HCT116 (cell line): ENCODE data around the gene ANAPC2. TPM values are rescaled to one million over a fixed set of nuclear protein-coding genes. Genes with fewer than 3 reads are reported as not detected.

Experiments used
- ATAC-seq: fragments of 200-7000 bp; cut with Tn5 transposase; 2 replicates; pipeline ENCODE4 v1.9.1; 2020; ENCODE audit warnings: mild to moderate bottlenecking, moderate library complexity
- BruUV-seq: library from RNA; stranded (reverse); fragments of 400-500 nt; replicated peaks from 2 replicates; lab custom pipeline; 2021; lab: Mats Ljungman, UMichigan
- CTCF ChIA-PET: fragments of 300-600 bp; sonication (Branson Sonifier 250); formaldehyde crosslinking; loops from one replicate; lab custom pipeline; 2021; ENCODE audit warnings: antibody characterized with exemption; lab: Charles Lee
- POLR2A ChIA-PET: fragments of 300-600, 350-600 bp; sonication (Branson Sonifier 250); formaldehyde crosslinking; loops from one replicate; lab custom pipeline; 2021; ENCODE audit warnings: antibody characterized with exemption; lab: Charles Lee
- RAD21 ChIA-PET, 2 experiments: fragments of 300-600 bp; sonication (Branson Sonifier 250); formaldehyde crosslinking; loops; one replicate each; lab custom pipeline; 2023; ENCODE audit warnings: low total read pairs in 2 of 2; ENCODE audit not compliant: uncharacterized antibody in 2 of 2, unreplicated experiment in 2 of 2, low non-redundant PET in 1 of 2; lab: Charles Lee
- DNase-seq: peaks from one replicate; pipeline ENCODE4 v3.0.0-alpha.2; 2010; ENCODE audit warnings: low read depth, low spot score
- H2AFZ ChIP-seq: fragments of 200-600 bp; shearing (Covaris generic), sonication (generic); 2 replicates; pipeline ENCODE4 v1.6.1; 2017; ENCODE audit warnings: low read depth, mixed run types, mixed read lengths, antibody characterized with exemption, low read length; ENCODE audit not compliant: poor library complexity, severe bottlenecking
- H3K27ac ChIP-seq: 2 replicates; pipeline ENCODE4 v1.5.1; 2012; ENCODE audit warnings: low read depth, low read length
- H3K27me3 ChIP-seq: fragments of 200-600 bp; sonication (generic); 2 replicates; pipeline ENCODE4 v1.6.1; 2016; ENCODE audit warnings: mixed run types, low read length, mixed read lengths; ENCODE audit not compliant: insufficient read depth
- H3K36me3 ChIP-seq, 2 experiments: fragments of 200-500 bp in 1 of 2; fragments of 200-600 bp in 1 of 2; sonication (Bioruptor generic) in 1 of 2; sonication (generic) in 1 of 2; 2 replicates each; pipeline versions ENCODE4 v1.5.1 to v1.6.1; 2014 to 2016; ENCODE audit warnings: low read length in 2 of 2, inconsistent platforms in 1 of 2, mixed read lengths in 1 of 2, mixed run types in 1 of 2; ENCODE audit not compliant: insufficient read depth in 2 of 2, control insufficient read depth in 1 of 2
- H3K4me1 ChIP-seq, 2 experiments: fragments of 200-600 bp in 1 of 2; sonication (generic) in 1 of 2; 2 replicates each; pipeline versions ENCODE4 v1.5.1 to v1.6.1; 2012 to 2017; ENCODE audit warnings: low read length in 2 of 2, inconsistent platforms in 1 of 2, mild to moderate bottlenecking in 1 of 2, mixed read lengths in 1 of 2, mixed run types in 1 of 2, moderate library complexity in 1 of 2; ENCODE audit not compliant: insufficient read depth in 2 of 2, control insufficient read depth in 1 of 2
- H3K4me2 ChIP-seq: fragments of 200-600 bp; sonication (generic); 2 replicates; pipeline ENCODE4 v1.6.1; 2017; ENCODE audit warnings: mixed run types, low read length, mixed read lengths
- H3K4me3 ChIP-seq, 2 experiments: fragments of 200-600 bp in 1 of 2; sonication (generic) in 1 of 2; replicated peaks in 1 of 2; 2 replicates each; pipeline ENCODE4 v1.5.1; 2011 to 2016; ENCODE audit warnings: low read length in 2 of 2, control low read depth in 1 of 2, low read depth in 1 of 2, mild to moderate bottlenecking in 1 of 2, mixed read lengths in 1 of 2, mixed run types in 1 of 2
- H3K79me2 ChIP-seq: fragments of 200-600 bp; sonication (generic); 2 replicates; pipeline ENCODE4 v1.6.1; 2017; ENCODE audit warnings: mild to moderate bottlenecking, mixed run types, low read length, moderate library complexity, mixed read lengths; ENCODE audit not compliant: insufficient read depth
- H3K9ac ChIP-seq: fragments of 200-600 bp; sonication (generic); 2 replicates; pipeline ENCODE4 v1.6.1; 2016; ENCODE audit warnings: low read length, mixed read lengths
- H3K9me2 ChIP-seq: fragments of 200-600 bp; sonication (generic), shearing (Covaris generic); 2 replicates; pipeline ENCODE4 v1.6.1; 2017; ENCODE audit warnings: mixed run types, mild to moderate bottlenecking, moderate library complexity; ENCODE audit not compliant: insufficient read depth
- H3K9me3 ChIP-seq, 2 experiments: fragments of 200-500 bp in 1 of 2; fragments of 200-600 bp in 1 of 2; sonication (Bioruptor generic) in 1 of 2; sonication (generic) in 1 of 2; 2 replicates each; pipeline ENCODE4 v1.6.1; 2014 to 2017; ENCODE audit warnings: low read length in 2 of 2, mixed read lengths in 2 of 2, inconsistent platforms in 1 of 2, low read depth in 1 of 2, mild to moderate bottlenecking in 1 of 2, mixed run types in 1 of 2, moderate library complexity in 1 of 2; ENCODE audit not compliant: control insufficient read depth in 1 of 2, insufficient read depth in 1 of 2
- H4K20me1 ChIP-seq: fragments of 200-600 bp; sonication (generic), shearing (Covaris generic); 2 replicates; pipeline ENCODE4 v1.6.1; 2017; ENCODE audit warnings: mixed run types, mild to moderate bottlenecking, moderate library complexity; ENCODE audit not compliant: insufficient read depth
- ATF3 ChIP-seq: IDR thresholded peaks from 2 replicates; pipeline ENCODE4 v1.6.1; 2012
- CBX3 ChIP-seq: IDR thresholded peaks from 2 replicates; pipeline ENCODE4 v1.6.1; 2012; ENCODE audit warnings: low read depth
- CTCF ChIP-seq, 3 experiments: fragments of 200-600 bp in 1 of 3; sonication (generic) in 1 of 3; IDR thresholded peaks in 2 of 3; conservative IDR thresholded peaks in 1 of 3; 2 replicates each; pipeline ENCODE4 v1.5.1; 2012 to 2017; ENCODE audit warnings: low read depth in 2 of 3, low read length in 2 of 3, antibody characterized with exemption in 1 of 3, borderline replicate concordance in 1 of 3, control low read depth in 1 of 3, mild to moderate bottlenecking in 1 of 3, mixed read lengths in 1 of 3, mixed run types in 1 of 3, moderate library complexity in 1 of 3; ENCODE audit not compliant: insufficient read depth in 1 of 3
- EGR1 ChIP-seq: IDR thresholded peaks from 2 replicates; pipeline ENCODE4 v1.6.1; 2012; ENCODE audit warnings: low read depth
- ELF1 ChIP-seq: IDR thresholded peaks from 2 replicates; pipeline ENCODE4 v1.6.1; 2012; ENCODE audit warnings: low read depth, borderline replicate concordance
- EZH2 ChIP-seq: fragments of 200-600 bp; sonication (generic); IDR thresholded peaks from 2 replicates; pipeline ENCODE4 v1.6.1; 2017; ENCODE audit warnings: antibody characterized with exemption, mixed run types
- EZH2phosphoT487 ChIP-seq: fragments of 200-600 bp; IDR thresholded peaks from 2 replicates; pipeline ENCODE4 v1.6.1; 2018; ENCODE audit warnings: antibody characterized with exemption, borderline replicate concordance
- JUND ChIP-seq: IDR thresholded peaks from 2 replicates; pipeline ENCODE4 v1.6.1; 2012
- MAX ChIP-seq: IDR thresholded peaks from 2 replicates; pipeline ENCODE4 v1.6.1; 2012
- POLR2A ChIP-seq: IDR thresholded peaks from 2 replicates; pipeline ENCODE4 v1.7.0; 2011; ENCODE audit warnings: borderline replicate concordance; ENCODE audit not compliant: insufficient read depth, insufficient read length; ENCODE audit errors: extremely low read depth
- RAD21 ChIP-seq: IDR thresholded peaks from 2 replicates; pipeline ENCODE4 v1.6.1; 2012; ENCODE audit warnings: low read depth, mild to moderate bottlenecking
- REST ChIP-seq: IDR thresholded peaks from 2 replicates; pipeline ENCODE4 v1.6.1; 2012; ENCODE audit warnings: low read depth
- SIN3A ChIP-seq: IDR thresholded peaks from 2 replicates; pipeline ENCODE4 v1.6.1; 2012; ENCODE audit warnings: low read depth
- SRF ChIP-seq: IDR thresholded peaks from 2 replicates; pipeline ENCODE4 v1.6.1; 2012; ENCODE audit warnings: low read depth
- TCF7L2 ChIP-seq: IDR thresholded peaks from 2 replicates; pipeline ENCODE4 v1.7.0; 2011; ENCODE audit warnings: borderline replicate concordance, inconsistent platforms; ENCODE audit not compliant: insufficient read depth, insufficient read length; ENCODE audit errors: extremely low read depth
- ZBTB33 ChIP-seq: IDR thresholded peaks from 2 replicates; pipeline ENCODE4 v1.6.1; 2011; ENCODE audit warnings: mild to moderate bottlenecking, low read length, moderate library complexity; ENCODE audit not compliant: insufficient replicate concordance; ENCODE audit errors: extremely low read depth
- ZNF274 ChIP-seq: fragments of 200-500 bp; sonication (Bioruptor generic); IDR thresholded peaks from 2 replicates; pipeline ENCODE4 v1.6.1; 2014; ENCODE audit warnings: mild to moderate bottlenecking, low read depth, low read length, inconsistent platforms
- intact Hi-C: fragments of 100-400 bp; cut with micrococcal nuclease; formaldehyde crosslinking; loops from 2 replicates; pipeline ENCODE4 v1.10.0; 2022
- total RNA-seq: library from RNA; stranded (reverse); gene quantifications from one replicate; pipeline ENCODE4 v1.2.1, GENCODE V29; 2021; ENCODE audit not compliant: unreplicated experiment

Gene ANAPC2
- total RNA-seq, 1 experiment from 2014 or later, result 75.5 TPM

GRCh38 chr9:137192859-137193258, 4.5 kb upstream of the ANAPC2 start:
- H2AFZ ChIP-seq, result no peak overlapping the region
- DNase-seq (no peak), ATAC-seq (no peak)
- no peaks in the 10 kb centered on the region for H3K9me2 ChIP-seq
- no peak overlapping the region for H3K4me3 ChIP-seq
- TF ChIP-seq EZH2 (no peak), POLR2A (no peak), ATF3 (no peak), EGR1 (no peak), EZH2phosphoT487 (no peak), TCF7L2 (no peak), MAX (no peak), ZNF274 (no peak), ELF1 (no peak), RAD21 (no peak), JUND (no peak), SRF (no peak), ZBTB33 (no peak), REST (no peak), CBX3 (no peak), SIN3A (no peak), CTCF (IDR thresholded peaks at IDR 0.05 in 2 of 3, conservative IDR thresholded peaks at IDR 0.05 in 1 of 3; ENCODE audit: borderline replicate concordance in 1 of 3, insufficient read depth in 1 of 3, low read depth in 2 of 3, low read length in 2 of 3) (no peak)
- H4K20me1 ChIP-seq, result no peaks in the 10 kb centered on the region
- peaks cover 24 to 43% of the 10 kb centered on the region in 2 experiments for H3K4me1 ChIP-seq
- H3K4me2 ChIP-seq, result no peak overlapping the region
- no peak overlapping the region for H3K27ac ChIP-seq
- ChIA-PET CTCF (no interaction called here), RAD21 (no interaction called here), POLR2A (no interaction called here)
- no peaks in the 10 kb centered on the region for H3K9me3 ChIP-seq
- H3K27me3 ChIP-seq, result no peaks in the 10 kb centered on the region
- H3K36me3 ChIP-seq, result peaks cover 0 to 6% of the 10 kb centered on the region in 2 experiments; a peak in 1 of 4 replicates
- intact Hi-C loops, result no loop called here
- peaks cover 34% of the 10 kb centered on the region for H3K79me2 ChIP-seq
- no peak overlapping the region for H3K9ac ChIP-seq
- BruUV-seq, result no TSS peak
